GM10248 (cell line): ENCODE data around the gene TTLL4.

Source experiments
- CTCF ChIA-PET: fragments of 300-600 bp; sonication (Branson Sonifier 250); formaldehyde crosslinking; extraction: SDS; loops from one replicate; lab custom pipeline; 2021; ENCODE audit warnings: antibody characterized with exemption; lab: Yijun Ruan, JAX
- POLR2A ChIA-PET: fragments of 350-650 bp; sonication (Branson Sonifier 250); formaldehyde crosslinking; extraction: SDS; loops from one replicate; lab custom pipeline; 2020; ENCODE audit warnings: antibody characterized with exemption; lab: Yijun Ruan, JAX
- DNase-seq: peaks from one replicate; pipeline ENCODE4 v3.0.0; 2012; ENCODE audit errors: extremely low spot score
- TF ChIP-seq, protein P1 (sequence below): IDR thresholded peaks from 2 replicates; pipeline ENCODE4 v1.5.1; 2012; ENCODE audit warnings: mild to moderate bottlenecking, low read depth; ENCODE audit errors: extremely low read depth, missing control alignments, control extremely low read depth

TTLL4 gene

GRCh38 chr2:218799990-218800389 lies 89.4 kb downstream of the TTLL4 start:
- CTCF ChIA-PET, result no interaction called here
- TF ChIP-seq, protein P1, sequence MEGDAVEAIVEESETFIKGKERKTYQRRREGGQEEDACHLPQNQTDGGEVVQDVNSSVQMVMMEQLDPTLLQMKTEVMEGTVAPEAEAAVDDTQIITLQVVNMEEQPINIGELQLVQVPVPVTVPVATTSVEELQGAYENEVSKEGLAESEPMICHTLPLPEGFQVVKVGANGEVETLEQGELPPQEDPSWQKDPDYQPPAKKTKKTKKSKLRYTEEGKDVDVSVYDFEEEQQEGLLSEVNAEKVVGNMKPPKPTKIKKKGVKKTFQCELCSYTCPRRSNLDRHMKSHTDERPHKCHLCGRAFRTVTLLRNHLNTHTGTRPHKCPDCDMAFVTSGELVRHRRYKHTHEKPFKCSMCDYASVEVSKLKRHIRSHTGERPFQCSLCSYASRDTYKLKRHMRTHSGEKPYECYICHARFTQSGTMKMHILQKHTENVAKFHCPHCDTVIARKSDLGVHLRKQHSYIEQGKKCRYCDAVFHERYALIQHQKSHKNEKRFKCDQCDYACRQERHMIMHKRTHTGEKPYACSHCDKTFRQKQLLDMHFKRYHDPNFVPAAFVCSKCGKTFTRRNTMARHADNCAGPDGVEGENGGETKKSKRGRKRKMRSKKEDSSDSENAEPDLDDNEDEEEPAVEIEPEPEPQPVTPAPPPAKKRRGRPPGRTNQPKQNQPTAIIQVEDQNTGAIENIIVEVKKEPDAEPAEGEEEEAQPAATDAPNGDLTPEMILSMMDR, result no peak
- POLR2A ChIA-PET, result no interaction called here
- no peak for DNase-seq

- ChIA-PET CTCF (no interaction called here), POLR2A (no interaction called here)
- TF ChIP-seq, protein P1, result no peak
- no peak for DNase-seq
Measured at GRCh38 chr2:218802386-218802994, 91.9 kb downstream of the TTLL4 start.

DNA sequence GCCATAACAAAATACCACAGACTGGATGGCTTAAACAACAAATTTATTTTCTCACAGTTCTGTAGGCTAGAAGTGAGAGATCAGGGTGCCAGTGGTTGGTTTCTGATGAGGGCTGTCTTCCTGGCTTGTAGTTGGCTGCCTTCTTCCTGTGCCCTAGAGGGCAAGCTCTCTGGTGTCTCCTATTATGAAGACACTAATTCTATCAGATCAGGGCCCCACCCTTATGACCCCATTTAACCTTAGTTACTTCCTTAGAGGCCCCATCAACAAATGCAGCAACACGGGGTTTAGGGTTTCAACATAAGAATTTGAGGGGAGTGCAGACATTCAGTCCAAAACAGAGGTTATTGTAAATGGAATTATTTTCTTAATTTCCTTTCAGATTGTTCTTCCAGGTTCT lies 94.2 kb downstream of the TTLL4 start:
- CTCF ChIA-PET, result no interaction called here
- POLR2A ChIA-PET, result no interaction called here
- no peak for DNase-seq
- TF ChIP-seq, protein P1, result no peak
